Smooth muscle cell (in vitro differentiated cells): ENCODE data around the gene SPPL3. TPM values are rescaled to one million over a fixed set of nuclear protein-coding genes. Genes with fewer than 3 reads are reported as not detected.

ENCODE experiments used
- DNase-seq: peaks from one replicate; lab custom pipeline; 2025; ENCODE audit not compliant: unreplicated experiment; lab: John Stamatoyannopoulos, UW
- H2AFZ ChIP-seq: fragments of 200-600 bp; sonication (generic); 2 replicates; pipeline ENCODE4 v1.6.0; 2016; ENCODE audit warnings: antibody characterized with exemption, low read depth, mild to moderate bottlenecking
- H3F3A ChIP-seq: fragments of 200-600 bp; sonication (generic); 2 replicates; pipeline ENCODE4 v1.6.0; 2017; ENCODE audit warnings: antibody characterized with exemption, low read depth
- H3K27ac ChIP-seq: fragments of 200-600 bp; sonication (generic); 2 replicates; pipeline ENCODE4 v1.5.1; 2016; ENCODE audit warnings: low read depth, mild to moderate bottlenecking
- H3K27me3 ChIP-seq: fragments of 200-600 bp; sonication (generic); 2 replicates; pipeline ENCODE4 v1.6.1; 2016; ENCODE audit warnings: low read depth, mild to moderate bottlenecking
- H3K36me3 ChIP-seq: fragments of 200-600 bp; sonication (generic); 2 replicates; pipeline ENCODE4 v1.5.1; 2016; ENCODE audit warnings: low read depth
- H3K4me1 ChIP-seq: fragments of 200-600 bp; sonication (generic); 2 replicates; pipeline ENCODE4 v1.5.1; 2016; ENCODE audit warnings: low read depth
- H3K4me2 ChIP-seq: fragments of 200-600 bp; sonication (generic); 2 replicates; pipeline ENCODE4 v1.6.0; 2016; ENCODE audit warnings: mild to moderate bottlenecking
- H3K4me3 ChIP-seq: fragments of 200-600 bp; sonication (generic); 2 replicates; pipeline ENCODE4 v1.5.1; 2016; ENCODE audit warnings: mild to moderate bottlenecking
- H3K79me2 ChIP-seq: fragments of 200-600 bp; sonication (generic); 2 replicates; pipeline ENCODE4 v1.6.0; 2016; ENCODE audit warnings: low read depth, mild to moderate bottlenecking
- H3K9ac ChIP-seq: fragments of 200-600 bp; sonication (generic); 2 replicates; pipeline ENCODE4 v1.6.0; 2016; ENCODE audit warnings: low read depth
- H3K9me3 ChIP-seq: fragments of 200-600 bp; sonication (generic); replicated peaks from 2 replicates; pipeline ENCODE4 v1.5.1; 2016; ENCODE audit warnings: low read depth
- H4K20me1 ChIP-seq: fragments of 200-600 bp; sonication (generic); 2 replicates; pipeline ENCODE4 v1.6.0; 2016; ENCODE audit warnings: low read depth
- CTCF ChIP-seq: fragments of 200-600 bp; sonication (generic); IDR thresholded peaks from 2 replicates; pipeline ENCODE4 v1.5.1; 2017; ENCODE audit warnings: borderline replicate concordance, mild to moderate bottlenecking, antibody characterized with exemption; ENCODE audit not compliant: insufficient read depth, poor library complexity, severe bottlenecking
- whole genome bisulfite sequencing: methylation state at CpG from one replicate; pipeline ENCODE4 v1.1.7; 2016; ENCODE audit warnings: low lambda C conversion rate; 5-methylcytosine and 5-hydroxymethylcytosine counted together
- polyA plus RNA-seq: library from polyadenylated mRNA; unstranded; fragments of >200 nt; fragmentation: Nextera tagmentation; extraction: Ambion mirVana; gene quantifications from 2 replicates; pipeline ENCODE4 v1.2.1, GENCODE V29; 2016
- total RNA-seq: library from RNA; depleted of rRNA; stranded (reverse); fragments of >200 nt; gene quantifications from 2 replicates; pipeline ENCODE4 v1.2.3, GENCODE V29; 2014

The SPPL3 gene
- total and polyA plus RNA-seq, 2 experiments from 2014 or later: 22.5 to 27.0 TPM

- Histone ChIP-seq H3K4me3 (no peak overlapping the region), H3K9me3 (no peaks in the 10 kb centered on the region), H3K9ac (no peak overlapping the region), H3K36me3 (no peaks in the 10 kb centered on the region), H3K27me3 (no peaks in the 10 kb centered on the region), H3K27ac (no peak overlapping the region), H3K4me2 (no peak overlapping the region), H2AFZ (no peak overlapping the region), H3F3A (peaks cover 14% of the 10 kb centered on the region), H4K20me1 (peaks cover 94% of the 10 kb centered on the region), H3K4me1 (no peaks in the 10 kb centered on the region), H3K79me2 (peaks cover 20% of the 10 kb centered on the region)
- TF ChIP-seq CTCF: no peak
- 76% methylated on average over 3 of the region's 3 CpGs for WGBS
- DNase-seq: no peak
These were observed 56.3 kb downstream of the SPPL3 start for GRCh38 chr12:120847814-120848213.

GRCh38 chr12:120847392-120847791 is 56.8 kb downstream of the SPPL3 start:
- no peak for TF ChIP-seq CTCF
- Histone ChIP-seq H3K9me3 (no peaks in the 10 kb centered on the region), H3K4me2 (no peak overlapping the region), H3F3A (peaks cover 14% of the 10 kb centered on the region), H2AFZ (no peak overlapping the region), H3K4me3 (no peak overlapping the region), H3K79me2 (peaks cover 22% of the 10 kb centered on the region), H3K36me3 (no peaks in the 10 kb centered on the region), H3K9ac (no peak overlapping the region), H3K27ac (no peak overlapping the region), H3K4me1 (no peaks in the 10 kb centered on the region), H3K27me3 (no peaks in the 10 kb centered on the region), H4K20me1 (peaks cover 97% of the 10 kb centered on the region)
- 49% methylated on average over 4 of the region's 4 CpGs for WGBS
- no peak for DNase-seq

- Histone ChIP-seq H3K4me3 (no peak overlapping the region), H3K79me2 (peaks cover 28% of the 10 kb centered on the region), H3K9ac (no peak overlapping the region), H3K27me3 (no peaks in the 10 kb centered on the region), H3F3A (peaks cover 14% of the 10 kb centered on the region), H3K36me3 (no peaks in the 10 kb centered on the region), H3K4me2 (peak overlapping the region; percentile 2), H3K4me1 (no peaks in the 10 kb centered on the region), H3K9me3 (no peaks in the 10 kb centered on the region), H4K20me1 (peaks cover 100% of the 10 kb centered on the region), H2AFZ (no peak overlapping the region), H3K27ac (peak overlapping the region; percentile 6)
- no peak for DNase-seq
- no peak for TF ChIP-seq CTCF
These were observed 57.4 kb downstream of the SPPL3 start for GRCh38 chr12:120846721-120847120.

GRCh38 chr12:120845696-120846095 is 58.5 kb downstream of the SPPL3 start:
- H3K79me2 ChIP-seq: peaks cover 35% of the 10 kb centered on the region
- H4K20me1 ChIP-seq: peaks cover 100% of the 10 kb centered on the region
- no peak for TF ChIP-seq CTCF

More at GRCh38 chr12:120845696-120846095, 58.5 kb downstream of the SPPL3 start:
- H3K9ac ChIP-seq: no peak overlapping the region
- no peak for DNase-seq
- H3K4me3 ChIP-seq: no peak overlapping the region
- H3K9me3 ChIP-seq: no peaks in the 10 kb centered on the region
- no peak overlapping the region for H3K4me2 ChIP-seq
- no peak overlapping the region for H3K27ac ChIP-seq
- no peaks in the 10 kb centered on the region for H3K4me1 ChIP-seq
- H3K36me3 ChIP-seq: no peaks in the 10 kb centered on the region
- no peak overlapping the region for H2AFZ ChIP-seq
- no peaks in the 10 kb centered on the region for H3K27me3 ChIP-seq
- peaks cover 14% of the 10 kb centered on the region for H3F3A ChIP-seq
- 96% methylated on average over 7 of the region's 7 CpGs for WGBS
